Spleen (tissue), 11 donors: ENCODE data around the gene ZBTB7A. TPM values are rescaled to one million over a fixed set of nuclear protein-coding genes. Genes with fewer than 3 reads are reported as not detected.

Experiments
- DNase-seq: peaks from one replicate; pipeline ENCODE4 v3.0.0-alpha.2; 2020
- H3K27ac ChIP-seq, 8 donors: fragments of 200-600 bp; sonication (generic) in 7 of 8; 1 replicate in 4 of 8; 2 replicates in 4 of 8; pipeline versions ENCODE4 v1.5.0 to v1.8.0; 2016 to 2021; ENCODE audit warnings: inconsistent platforms in 4 of 8, mild to moderate bottlenecking in 4 of 8, moderate library complexity in 1 of 8
- H3K27me3 ChIP-seq, 7 donors: fragments of 200-600 bp; sonication (generic) in 6 of 7; replicated peaks in 1 of 7; 1 replicate in 4 of 7; 2 replicates in 3 of 7; pipeline versions ENCODE4 v1.5.0 to v1.8.0; 2016 to 2021; ENCODE audit warnings: inconsistent platforms in 3 of 7, mild to moderate bottlenecking in 1 of 7
- H3K36me3 ChIP-seq, 6 donors: fragments of 200-600 bp; sonication (generic) in 5 of 6; 1 replicate in 4 of 6; 2 replicates in 2 of 6; pipeline versions ENCODE4 v1.5.0 to v1.8.0; 2016 to 2021; ENCODE audit warnings: inconsistent platforms in 2 of 6
- H3K4me1 ChIP-seq, 6 donors: fragments of 200-600 bp; sonication (generic) in 5 of 6; 1 replicate in 3 of 6; 2 replicates in 3 of 6; pipeline versions ENCODE4 v1.5.0 to v1.8.0; 2016 to 2021; ENCODE audit warnings: inconsistent platforms in 3 of 6
- H3K4me3 ChIP-seq, 8 donors: fragments of 200-600 bp; sonication (generic) in 7 of 8; 1 replicate in 4 of 8; 2 replicates in 4 of 8; pipeline versions ENCODE4 v1.5.0 to v1.8.0; 2016 to 2021; ENCODE audit warnings: inconsistent platforms in 4 of 8, mild to moderate bottlenecking in 4 of 8, moderate library complexity in 2 of 8
- H3K9me3 ChIP-seq, 8 donors: fragments of 200-600 bp; sonication (generic) in 7 of 8; 1 replicate in 4 of 8; 2 replicates in 4 of 8; pipeline versions ENCODE4 v1.5.0 to v1.8.0; 2016 to 2021; ENCODE audit warnings: inconsistent platforms in 4 of 8
- CTCF ChIP-seq, 11 experiments: fragments of 200-600 bp in 7 of 11; fragments of 450-650 bp in 4 of 11; sonication (generic) in 4 of 11; IDR thresholded peaks in 8 of 11; conservative IDR thresholded peaks in 3 of 11; 1 replicate in 7 of 11; 2 replicates in 4 of 11; pipeline versions ENCODE4 v1.4.0 to v1.8.0; 2016 to 2021; ENCODE audit warnings: antibody characterized with exemption in 11 of 11, inconsistent platforms in 4 of 11, mild to moderate bottlenecking in 1 of 11
- POLR2AphosphoS5 ChIP-seq, 3 donors: sonication (generic); formaldehyde crosslinking; IDR thresholded peaks; one replicate each; pipeline ENCODE4 v1.5.1; 2017; ENCODE audit warnings: antibody characterized with exemption in 3 of 3
- WGBS, 5 donors: extraction: QIAGEN DNeasy Blood & Tissue Kit in 3 of 5; methylation state at CpG; one replicate each; pipeline versions ENCODE4 v1.1.5 to v1.1.7; 2013 to 2018; 5-methylcytosine and 5-hydroxymethylcytosine counted together
- intact Hi-C: fragments of 100-400 bp; cut with DNase I; formaldehyde crosslinking; loops from one replicate; pipeline ENCODE4 v1.15.0; 2023; ENCODE audit warnings: low total_unique reads
- polyA plus RNA-seq, 3 donors: library from polyadenylated mRNA; stranded (reverse); fragments of 200-250 nt; gene quantifications; one replicate each; pipeline ENCODE4 v1.2.1, GENCODE V29; 2013
- total RNA-seq, 7 donors: library from RNA; depleted of rRNA in 3 of 7; stranded (reverse); fragments of >200 nt in 3 of 7; fragmentation: NEBNext Ultra II Directional in 4 of 7; extraction: Animal tissue kit (Norgen Biotek cat#: 25700) in 4 of 7; gene quantifications; one replicate each; pipeline versions ENCODE4 v1.1.0 to v1.2.1, GENCODE V29; 2016 to 2021
- donor health status: healthy with polysubstance abuse.
- donor health status: DM: no; HTN: no; CAD: no; lungs with moderate emphysema.
- donor health status: DM: no; HTN: no; CAD: no.
- donor health status: Bipolar disorder and iron deficiency.
- donor health status: healthy.
- donor health status: DM: no; HTN: no; CAD: no.
- donor health status: DM: yes; HTN: yes; CAD: no.

The ZBTB7A gene
- total and polyA plus RNA-seq, 10 donors = 4.0 to 68.1 (median 50.8) TPM

GRCh38 chr19:4014541-4015491 is 51.9 kb downstream of the ZBTB7A start:
- 54 to 65% (median 61%) methylated on average over 14 to 25 of the region's 25 CpGs for WGBS, 5 donors
- Histone ChIP-seq H3K9me3 (no peaks in the 10 kb centered on the region), H3K27ac (peak overlapping the region in 6 of 8 donors; percentile 17 to 63 (median 45)), H3K27me3 (no peaks in the 10 kb centered on the region), H3K36me3 (peaks cover 0 to 95% (median 51%) of the 10 kb centered on the region in 6 donors), H3K4me3 (peak overlapping the region in 1 of 8 donors; percentile 29), H3K4me1 (peaks cover 14 to 87% (median 51%) of the 10 kb centered on the region in 6 donors)
- TF ChIP-seq CTCF (IDR thresholded peaks at IDR 0.05 in 8 of 11, conservative IDR thresholded peaks at IDR 0.05 in 3 of 11) (no peak), POLR2AphosphoS5 (IDR thresholded peaks at IDR 0.05) (peak in 1 of 3 donors; percentile 35)
- DNase-seq = no peak
- intact Hi-C loops = no loop called here

GRCh38 chr19:4013886-4014540 is 52.7 kb downstream of the ZBTB7A start:
- H3K4me1 ChIP-seq = peaks cover 22 to 87% (median 56%) of the 10 kb centered on the region in 6 donors
- peaks cover 0 to 90% (median 51%) of the 10 kb centered on the region in 6 donors for H3K36me3 ChIP-seq
- peak overlapping the region in 1 of 8 donors; percentile 58 for H3K27ac ChIP-seq
- DNase-seq = no peak
- no peak overlapping the region for H3K4me3 ChIP-seq
- no peaks in the 10 kb centered on the region for H3K27me3 ChIP-seq
- WGBS, 5 donors = 88 to 98% (median 94%) methylated on average over 5 to 20 of the region's 20 CpGs
- TF ChIP-seq POLR2AphosphoS5 (IDR thresholded peaks at IDR 0.05) (peak in 1 of 3 donors; percentile 0), CTCF (IDR thresholded peaks at IDR 0.05 in 8 of 11, conservative IDR thresholded peaks at IDR 0.05 in 3 of 11) (no peak)
- H3K9me3 ChIP-seq = no peaks in the 10 kb centered on the region
- intact Hi-C loops = no loop called here

- H3K4me3 ChIP-seq = no peak overlapping the region
- H3K4me1 ChIP-seq = peaks cover 28 to 87% (median 64%) of the 10 kb centered on the region in 6 donors
- H3K27ac ChIP-seq = no peak overlapping the region
- H3K36me3 ChIP-seq = peaks cover 0 to 81% (median 45%) of the 10 kb centered on the region in 6 donors
- intact Hi-C loops = no loop called here
- DNase-seq = no peak
- no peaks in the 10 kb centered on the region for H3K9me3 ChIP-seq
- no peaks in the 10 kb centered on the region for H3K27me3 ChIP-seq
- 94 to 97% (median 96%) methylated on average over 29 to 33 of the region's 33 CpGs for WGBS, 5 donors
- TF ChIP-seq POLR2AphosphoS5 (IDR thresholded peaks at IDR 0.05) (peak in 1 of 3 donors; percentile 5), CTCF (IDR thresholded peaks at IDR 0.05 in 8 of 11, conservative IDR thresholded peaks at IDR 0.05 in 3 of 11) (no peak)
These were observed 53.6 kb downstream of the ZBTB7A start for GRCh38 chr19:4012975-4013634.
